OCI-LY1 (cell line): ENCODE results near the gene OR2Z1.

Source experiments
- CTCF ChIP-seq: fragments of 200-600 bp; sonication (generic), shearing (Covaris generic); IDR thresholded peaks from 2 replicates; pipeline ENCODE4 v1.5.1; 2017; ENCODE audit warnings: mild to moderate bottlenecking, antibody characterized with exemption, low read length, moderate library complexity, mixed read lengths
- EZH2 ChIP-seq: fragments of 200-600 bp; sonication (generic), shearing (Covaris generic); IDR thresholded peaks from 2 replicates; pipeline ENCODE4 v1.8.0; 2017; ENCODE audit warnings: borderline replicate concordance, mixed run types, mild to moderate bottlenecking, antibody characterized with exemption, low read length, moderate library complexity, mixed read lengths

GRCh38 chr19:8703223-8703622 is 18.2 kb upstream of the OR2Z1 start:
- TF ChIP-seq CTCF (no peak), EZH2 (no peak)
